ENCODE data around the gene PEF1. TPM values are rescaled to one million over a fixed set of nuclear protein-coding genes. Genes with fewer than 3 reads are reported as not detected.

PEF1 gene
- polyA plus RNA-seq, 1 donor (not counting 4 experiments of a cell fraction or from before 2014, with no cell fraction given): 72.2 TPM

DNA sequence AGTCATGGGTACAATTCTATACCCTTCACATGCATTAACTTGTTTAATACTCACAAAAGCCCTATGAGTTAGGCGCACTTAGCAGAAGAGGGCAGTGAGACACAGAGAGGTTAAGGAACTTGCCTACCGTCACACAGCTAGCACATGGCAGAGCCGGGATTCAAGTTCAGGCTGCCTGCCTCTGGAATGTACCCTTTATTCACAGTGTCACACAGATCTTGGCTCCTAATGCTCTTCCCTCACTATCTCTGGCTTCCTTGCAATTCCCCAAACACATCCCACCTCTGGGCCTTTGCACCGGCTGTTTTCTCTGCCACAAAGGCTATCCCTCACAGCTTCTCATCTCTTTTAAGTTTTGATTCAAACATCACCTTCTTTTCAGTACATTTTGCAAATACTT, 34.0 kb upstream of the PEF1 start:
- no peak overlapping the region for H3K27ac ChIP-seq (ENCODE audit: control insufficient read depth, insufficient read depth, low read length)
- no peaks in the 10 kb centered on the region for H3K4me1 ChIP-seq (ENCODE audit: control insufficient read depth, extremely low read depth, insufficient read depth, low read length)
- H3K79me2 ChIP-seq (ENCODE audit: control insufficient read depth, insufficient read depth, low read length): no peaks in the 10 kb centered on the region
- DNase-seq (ENCODE audit: low read depth, low spot score) (no peak), FAIRE-seq (no peak)
- dilution Hi-C loops (cut with MboI; ENCODE audit: extremely low pct_ligation_motif_present, low sequenced_read_pairs): no loop called here
- H3K9me1 ChIP-seq (ENCODE audit: control insufficient read depth, extremely low read depth, insufficient read depth, low read length): no peaks in the 10 kb centered on the region
- TF ChIP-seq, protein P1, sequence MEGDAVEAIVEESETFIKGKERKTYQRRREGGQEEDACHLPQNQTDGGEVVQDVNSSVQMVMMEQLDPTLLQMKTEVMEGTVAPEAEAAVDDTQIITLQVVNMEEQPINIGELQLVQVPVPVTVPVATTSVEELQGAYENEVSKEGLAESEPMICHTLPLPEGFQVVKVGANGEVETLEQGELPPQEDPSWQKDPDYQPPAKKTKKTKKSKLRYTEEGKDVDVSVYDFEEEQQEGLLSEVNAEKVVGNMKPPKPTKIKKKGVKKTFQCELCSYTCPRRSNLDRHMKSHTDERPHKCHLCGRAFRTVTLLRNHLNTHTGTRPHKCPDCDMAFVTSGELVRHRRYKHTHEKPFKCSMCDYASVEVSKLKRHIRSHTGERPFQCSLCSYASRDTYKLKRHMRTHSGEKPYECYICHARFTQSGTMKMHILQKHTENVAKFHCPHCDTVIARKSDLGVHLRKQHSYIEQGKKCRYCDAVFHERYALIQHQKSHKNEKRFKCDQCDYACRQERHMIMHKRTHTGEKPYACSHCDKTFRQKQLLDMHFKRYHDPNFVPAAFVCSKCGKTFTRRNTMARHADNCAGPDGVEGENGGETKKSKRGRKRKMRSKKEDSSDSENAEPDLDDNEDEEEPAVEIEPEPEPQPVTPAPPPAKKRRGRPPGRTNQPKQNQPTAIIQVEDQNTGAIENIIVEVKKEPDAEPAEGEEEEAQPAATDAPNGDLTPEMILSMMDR (optimal IDR thresholded peaks at IDR 0.05 in 1 of 3, IDR thresholded peaks at IDR 0.05 in 1 of 3, conservative IDR thresholded peaks at IDR 0.05 in 1 of 3; ENCODE audit: extremely low read depth in 1 of 3, insufficient read depth in 2 of 3, low read length in 3 of 3): no peak
- TF ChIP-seq EZH2 (IDR thresholded peaks at IDR 0.05; ENCODE audit: low read length): no peak
- no peaks in the 10 kb centered on the region for H4K20me1 ChIP-seq (ENCODE audit: control insufficient read depth, extremely low read depth, insufficient read depth, low read length)
- no peak overlapping the region for H2AFZ ChIP-seq (ENCODE audit: control insufficient read depth, low read length)
- H3K9me3 ChIP-seq (ENCODE audit: control insufficient read depth, low read depth, low read length): no peaks in the 10 kb centered on the region
- no peak overlapping the region for H3K9ac ChIP-seq (ENCODE audit: control insufficient read depth, extremely low read depth, insufficient read depth, low read length)
- no peak overlapping the region for H3K4me3 ChIP-seq (ENCODE audit: control insufficient read depth in 2 of 3, extremely low read depth in 1 of 3, insufficient read depth in 2 of 3, low read depth in 1 of 3, low read length in 3 of 3)
- no peaks in the 10 kb centered on the region for H3K27me3 ChIP-seq (ENCODE audit: control insufficient read depth, extremely low read depth, insufficient read depth, low read length)
- no peak overlapping the region for H3K4me2 ChIP-seq (ENCODE audit: control insufficient read depth, extremely low read depth, insufficient read depth, low read depth, low read length)
- peaks cover 40 to 66% of the 10 kb centered on the region in 2 experiments for H3K36me3 ChIP-seq (ENCODE audit: control insufficient read depth in 2 of 2, extremely low read depth in 1 of 2, insufficient read depth in 2 of 2, low read length in 2 of 2)

DNA sequence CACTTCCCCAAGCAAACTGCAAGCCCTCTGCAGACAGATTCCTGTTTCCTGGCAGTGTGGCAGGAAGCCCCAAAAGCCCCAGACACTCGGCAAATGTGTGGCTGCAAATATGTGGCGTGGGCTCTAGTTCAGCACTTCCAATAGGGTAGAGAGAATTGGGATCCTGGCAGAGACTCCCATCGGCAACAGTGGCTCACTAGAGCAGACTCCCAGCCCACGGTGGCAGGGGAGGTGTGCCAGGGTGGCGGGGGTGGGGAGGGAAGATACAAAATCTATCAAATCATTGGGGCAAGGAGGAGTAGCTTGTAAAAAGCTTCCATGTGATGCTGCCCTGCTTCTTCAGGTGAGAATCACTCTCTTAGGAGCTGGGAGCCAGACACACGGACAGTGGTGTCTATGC, 33.3 kb upstream of the PEF1 start:
- Histone ChIP-seq H3K27ac (ENCODE audit: control insufficient read depth, insufficient read depth, low read length) (no peak overlapping the region), H3K9ac (ENCODE audit: control insufficient read depth, extremely low read depth, insufficient read depth, low read length) (no peak overlapping the region), H2AFZ (ENCODE audit: control insufficient read depth, low read length) (no peak overlapping the region), H3K4me1 (ENCODE audit: control insufficient read depth, extremely low read depth, insufficient read depth, low read length) (no peaks in the 10 kb centered on the region), H3K9me3 (ENCODE audit: control insufficient read depth, low read depth, low read length) (no peaks in the 10 kb centered on the region), H3K36me3 (ENCODE audit: control insufficient read depth in 2 of 2, extremely low read depth in 1 of 2, insufficient read depth in 2 of 2, low read length in 2 of 2) (peaks cover 33 to 62% of the 10 kb centered on the region in 2 experiments), H3K4me2 (ENCODE audit: control insufficient read depth, extremely low read depth, insufficient read depth, low read depth, low read length) (no peak overlapping the region), H3K9me1 (ENCODE audit: control insufficient read depth, extremely low read depth, insufficient read depth, low read length) (no peaks in the 10 kb centered on the region), H4K20me1 (ENCODE audit: control insufficient read depth, extremely low read depth, insufficient read depth, low read length) (no peaks in the 10 kb centered on the region), H3K4me3 (ENCODE audit: control insufficient read depth in 2 of 3, extremely low read depth in 1 of 3, insufficient read depth in 2 of 3, low read depth in 1 of 3, low read length in 3 of 3) (no peak overlapping the region), H3K79me2 (ENCODE audit: control insufficient read depth, insufficient read depth, low read length) (no peaks in the 10 kb centered on the region), H3K27me3 (ENCODE audit: control insufficient read depth, extremely low read depth, insufficient read depth, low read length) (no peaks in the 10 kb centered on the region)
- FAIRE-seq (no peak), DNase-seq (ENCODE audit: low read depth, low spot score) (no peak)
- dilution Hi-C loops (cut with MboI; ENCODE audit: extremely low pct_ligation_motif_present, low sequenced_read_pairs): no loop called here
- TF ChIP-seq, protein P1 (optimal IDR thresholded peaks at IDR 0.05 in 1 of 3, IDR thresholded peaks at IDR 0.05 in 1 of 3, conservative IDR thresholded peaks at IDR 0.05 in 1 of 3; ENCODE audit: extremely low read depth in 1 of 3, insufficient read depth in 2 of 3, low read length in 3 of 3): no peak
- no peak for TF ChIP-seq EZH2 (IDR thresholded peaks at IDR 0.05; ENCODE audit: low read length)

Data from keratinocyte (primary cell).